Brain microvascular endothelial cell (primary cell): ENCODE measurements around the gene SYT11.

Experiments used
- DNase-seq: peaks from one replicate; pipeline ENCODE4 v3.0.0-alpha.2; 2020
- H3K27ac ChIP-seq: fragments of 250-450 bp; sonication (Bioruptor Pico); 2 replicates; pipeline ENCODE4 v1.5.1; 2020; ENCODE audit warnings: mild to moderate bottlenecking, moderate library complexity
- H3K27me3 ChIP-seq: fragments of 250-450 bp; sonication (Bioruptor Pico); replicated peaks from 2 replicates; pipeline ENCODE4 v1.5.1; 2020; ENCODE audit warnings: mild to moderate bottlenecking
- H3K36me3 ChIP-seq: fragments of 250-450 bp; sonication (Bioruptor Pico); replicated peaks from 2 replicates; pipeline ENCODE4 v1.5.1; 2020; ENCODE audit warnings: mild to moderate bottlenecking
- H3K4me3 ChIP-seq: 2 replicates; pipeline ENCODE4 v1.5.1; 2011; ENCODE audit warnings: low read depth, mild to moderate bottlenecking, control low read depth, low read length, moderate library complexity
- CTCF ChIP-seq: IDR thresholded peaks from 2 replicates; pipeline ENCODE4 v1.5.1; 2011; ENCODE audit warnings: low read depth, mild to moderate bottlenecking, moderate library complexity, low read length, control low read depth, inconsistent platforms; ENCODE audit errors: missing control alignments
- in situ Hi-C: cut with HindIII; loops from 2 replicates; pipeline ENCODE4 v1.10.0; 2017; ENCODE audit warnings: low sequenced_read_pairs, low pct_ligation_motif_present

The SYT11 gene

GRCh38 chr1:155867766-155868165 lies 8.4 kb downstream of the SYT11 start:
- no peak for TF ChIP-seq CTCF
- H3K36me3 ChIP-seq = no peaks in the 10 kb centered on the region
- in situ Hi-C loops = no loop called here
- no peak overlapping the region for H3K4me3 ChIP-seq
- no peak for DNase-seq
- H3K27ac ChIP-seq = no peak overlapping the region
- H3K27me3 ChIP-seq = no peaks in the 10 kb centered on the region

GRCh38 chr1:155871390-155871789 lies 12.0 kb downstream of the SYT11 start:
- Histone ChIP-seq H3K36me3 (no peaks in the 10 kb centered on the region), H3K27ac (no peak overlapping the region), H3K4me3 (no peak overlapping the region), H3K27me3 (no peaks in the 10 kb centered on the region)
- TF ChIP-seq CTCF = no peak
- in situ Hi-C loops = no loop called here
- DNase-seq = no peak

GRCh38 chr1:155872527-155872926 lies 13.2 kb downstream of the SYT11 start:
- Histone ChIP-seq H3K27me3 (no peaks in the 10 kb centered on the region), H3K27ac (no peak overlapping the region), H3K4me3 (no peak overlapping the region), H3K36me3 (no peaks in the 10 kb centered on the region)
- no peak for TF ChIP-seq CTCF
- in situ Hi-C loops = no loop called here
- DNase-seq = no peak

- no peak overlapping the region for H3K27ac ChIP-seq
- in situ Hi-C loops = no loop called here
- no peak overlapping the region for H3K4me3 ChIP-seq
- no peaks in the 10 kb centered on the region for H3K36me3 ChIP-seq
- DNase-seq = no peak
- TF ChIP-seq CTCF = no peak
- H3K27me3 ChIP-seq = no peaks in the 10 kb centered on the region
These were observed 14.5 kb downstream of the SYT11 start for GRCh38 chr1:155873860-155874259.

- H3K36me3 ChIP-seq = no peaks in the 10 kb centered on the region
- no peak overlapping the region for H3K4me3 ChIP-seq
- no peaks in the 10 kb centered on the region for H3K27me3 ChIP-seq
- H3K27ac ChIP-seq = no peak overlapping the region
- TF ChIP-seq CTCF = no peak
- DNase-seq = no peak
- in situ Hi-C loops = no loop called here
These were observed 18.6 kb downstream of the SYT11 start for GRCh38 chr1:155877945-155878344.

GRCh38 chr1:155880251-155880650 lies 20.9 kb downstream of the SYT11 start:
- Histone ChIP-seq H3K4me3 (no peak overlapping the region), H3K27me3 (no peaks in the 10 kb centered on the region), H3K36me3 (no peaks in the 10 kb centered on the region), H3K27ac (no peak overlapping the region)
- in situ Hi-C loops = no loop called here
- DNase-seq = no peak
- TF ChIP-seq CTCF = no peak
